Stimulated activated CD8-positive, alpha-beta memory T cell treated with anti-CD3 and anti-CD28 coated beads, Interleukin-12 subunit alpha, Interleukin-12 subunit beta, amount 100 ng/mL, for 24 hours (primary cell): Measurements from ENCODE around the gene OVCA2.

ENCODE experiments used
- DNase-seq: peaks from one replicate; pipeline ENCODE4 v3.0.0-alpha.2; 2020; ENCODE audit errors: extremely low read depth

OVCA2 gene

GRCh38 chr17:2065949-2066400, 24.2 kb downstream of the OVCA2 start:
- no peak for DNase-seq

- DNase-seq, result no peak
Measured at GRCh38 chr17:2067048-2067561, 25.3 kb downstream of the OVCA2 start.

GRCh38 chr17:2067608-2068024, 25.8 kb downstream of the OVCA2 start:
- DNase-seq, result no peak

- no peak for DNase-seq
Measured at GRCh38 chr17:2068031-2068518, 26.3 kb downstream of the OVCA2 start.

- no peak for DNase-seq
Measured at GRCh38 chr17:2068519-2069051, 26.8 kb downstream of the OVCA2 start.

DNA sequence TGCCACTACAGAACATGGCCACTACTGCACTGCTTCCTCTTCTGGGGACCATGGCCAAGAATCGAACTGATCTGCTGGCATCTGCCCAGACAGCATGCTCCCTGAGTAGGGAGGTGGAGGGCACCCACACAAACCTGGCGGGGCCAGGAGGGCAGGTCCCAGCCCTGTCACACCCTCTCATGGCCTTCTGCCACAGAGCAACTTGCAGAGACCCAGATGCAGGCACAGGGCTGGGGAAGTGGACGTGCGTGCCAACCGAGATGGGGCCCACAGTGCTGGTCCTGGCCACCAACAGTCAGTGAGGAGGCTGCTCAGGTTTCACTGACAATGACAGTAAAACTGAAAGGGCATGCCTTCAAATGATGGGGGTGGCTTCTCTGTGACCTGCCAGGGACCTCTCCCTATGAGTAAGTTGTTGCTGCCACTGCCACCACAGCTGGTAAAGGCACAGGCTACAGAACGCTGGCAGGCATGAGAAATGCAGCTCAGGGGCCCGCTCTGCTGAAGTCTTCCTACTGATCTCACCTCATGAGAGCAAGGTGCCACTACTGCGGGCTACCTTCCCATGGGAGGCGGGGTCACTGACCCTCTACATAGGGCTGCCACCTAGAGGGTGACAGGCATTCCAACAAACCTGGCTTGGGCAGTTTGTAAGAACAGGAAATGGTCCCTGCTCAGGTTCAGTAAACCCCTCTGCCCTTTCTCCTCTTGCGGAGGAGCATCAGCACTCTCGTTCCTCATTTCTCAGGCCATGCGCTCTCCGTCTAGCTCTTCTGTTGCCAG, 28.6 kb downstream of the OVCA2 start:
- no peak for DNase-seq

- no peak for DNase-seq
Measured at GRCh38 chr17:2071024-2071385, 29.2 kb downstream of the OVCA2 start.

GRCh38 chr17:2071455-2072281, 29.8 kb downstream of the OVCA2 start:
- DNase-seq, result no peak

DNA sequence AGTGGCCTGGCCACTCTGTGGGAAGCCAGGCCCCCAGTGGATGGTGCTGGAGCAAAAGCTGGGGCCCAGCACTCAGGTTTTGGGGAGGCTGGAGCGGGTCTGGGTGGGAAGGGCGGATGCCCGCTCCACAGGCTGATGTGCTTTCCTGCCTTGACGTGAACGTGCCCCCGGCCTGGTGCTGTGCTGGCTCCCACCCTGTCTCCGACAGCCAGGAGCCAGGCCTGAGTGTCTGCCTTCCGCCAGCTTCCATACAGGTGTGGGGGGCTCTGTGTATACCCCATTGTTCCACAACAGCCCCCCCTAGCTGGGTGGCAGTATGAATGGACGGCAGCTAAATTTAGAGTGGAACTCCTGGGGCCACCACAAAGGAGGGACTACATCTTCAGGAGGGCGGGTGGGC, 33.1 kb downstream of the OVCA2 start:
- DNase-seq, result no peak

GRCh38 chr17:2075336-2076086, 33.7 kb downstream of the OVCA2 start:
- DNase-seq, result no peak

GRCh38 chr17:2076087-2076984, 34.5 kb downstream of the OVCA2 start:
- DNase-seq, result no peak

DNA sequence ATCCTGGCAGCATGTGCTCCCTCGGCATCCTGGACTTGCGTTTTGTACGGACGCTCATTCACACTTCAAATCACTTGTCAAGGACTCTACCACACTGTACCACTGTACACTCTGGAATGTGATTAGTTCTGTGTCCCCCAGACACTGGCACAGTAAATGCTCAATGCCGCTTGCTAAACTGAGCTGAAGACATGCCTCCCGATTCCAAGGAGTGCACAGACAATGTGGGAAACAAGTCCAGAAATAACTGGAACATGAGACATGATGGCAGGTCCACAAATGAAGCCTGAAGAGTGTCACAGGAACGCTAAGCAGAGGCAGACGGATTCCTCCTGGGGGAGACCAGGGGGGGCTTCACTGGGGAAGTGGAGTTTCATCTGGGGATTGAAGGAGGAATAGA, 35.2 kb downstream of the OVCA2 start:
- DNase-seq, result no peak

GRCh38 chr17:2081564-2081963, 39.7 kb downstream of the OVCA2 start:
- no peak for DNase-seq

- DNase-seq, result no peak
Measured at GRCh38 chr17:2082003-2082781, 40.4 kb downstream of the OVCA2 start.

GRCh38 chr17:2083613-2084035, 41.8 kb downstream of the OVCA2 start:
- no peak for DNase-seq

DNA sequence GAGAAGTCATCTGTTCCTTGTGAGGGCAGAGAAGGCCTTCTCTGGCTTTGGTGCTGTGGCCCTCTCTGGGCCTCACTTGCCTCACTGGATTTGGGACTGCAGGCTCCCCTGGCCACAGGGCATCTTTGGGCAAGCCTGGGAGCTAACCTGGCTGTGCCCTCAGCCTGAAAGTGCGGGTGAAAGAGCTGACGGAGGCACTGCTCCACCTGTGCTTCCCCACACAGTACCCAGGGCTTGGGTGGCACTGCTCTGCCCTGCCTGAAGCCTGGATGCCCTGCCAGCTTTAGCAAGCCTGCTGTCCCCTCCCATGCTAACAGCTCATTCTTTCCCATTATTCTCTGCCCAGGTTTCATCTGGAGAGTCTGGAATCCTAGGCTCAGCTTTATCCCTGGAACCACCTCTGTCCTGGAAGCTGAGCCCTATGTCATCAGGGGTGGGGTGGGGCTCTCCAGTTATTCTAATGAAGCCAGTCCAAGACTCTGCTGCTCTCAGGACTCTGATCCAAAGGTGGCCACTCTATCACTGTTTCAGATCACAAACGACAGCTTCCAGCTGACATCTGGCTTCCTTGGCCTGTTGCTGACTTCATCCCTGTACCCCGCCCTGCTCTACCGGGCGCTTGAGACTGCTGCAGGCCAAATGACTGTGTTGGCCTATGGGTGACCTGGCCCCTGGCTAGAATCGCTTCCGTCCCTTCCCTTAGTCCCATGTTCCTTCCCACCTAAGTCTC, 42.4 kb downstream of the OVCA2 start:
- no peak for DNase-seq

- DNase-seq, result no peak
Measured at GRCh38 chr17:2084766-2085647, 43.2 kb downstream of the OVCA2 start.

DNA sequence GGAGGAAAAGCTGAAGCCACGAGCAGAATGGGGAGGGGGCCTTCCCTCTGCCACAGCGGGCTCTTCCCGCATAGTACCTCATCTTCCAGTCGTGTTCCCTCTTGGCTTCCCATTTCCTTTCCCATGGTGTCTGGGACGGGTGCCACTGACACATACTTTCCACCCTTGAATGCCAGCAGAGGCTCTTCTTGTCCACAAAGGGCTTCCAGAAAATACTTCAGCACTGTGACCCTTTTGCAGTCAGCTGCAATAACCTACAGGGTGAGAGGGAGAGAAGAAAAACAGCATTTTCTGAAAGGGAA, 43.8 kb downstream of the OVCA2 start:
- DNase-seq, result no peak
